Measurements from ENCODE around the gene PLXNB2.

PLXNB2 gene

DNA sequence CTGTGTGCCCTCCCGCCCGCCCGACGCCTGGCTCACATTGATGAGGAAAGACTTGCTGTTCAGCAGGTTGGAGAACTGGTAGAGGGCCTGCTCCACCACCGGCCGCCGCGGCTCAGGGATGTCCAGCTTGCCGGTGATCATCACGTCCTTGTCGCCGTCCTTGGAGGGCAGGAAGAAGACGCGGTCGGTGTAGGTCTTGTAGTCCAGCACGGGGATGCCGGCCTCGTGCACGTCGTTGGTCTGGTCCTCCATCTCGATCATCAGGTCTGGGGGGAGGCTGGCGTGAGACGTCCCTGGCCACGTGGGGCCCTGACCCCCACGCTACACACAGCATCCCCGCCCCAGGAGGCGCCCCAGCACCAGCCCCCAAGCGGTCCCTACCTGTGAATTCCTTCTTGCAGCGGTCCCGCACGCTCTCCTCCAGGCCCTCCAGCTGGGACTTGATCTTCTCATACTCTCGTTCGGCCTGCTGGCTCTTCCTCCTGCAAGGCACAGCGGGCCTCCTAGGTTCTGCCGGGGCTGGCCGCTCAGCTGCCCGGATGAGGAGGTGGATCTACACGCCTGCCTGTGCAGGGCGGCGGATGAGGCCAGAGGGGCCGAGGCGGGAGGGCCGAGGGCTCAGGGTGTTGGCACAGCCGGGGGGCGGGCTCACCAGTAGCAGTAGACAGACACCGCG is 26.6 kb downstream of the PLXNB2 start:
- in situ Hi-C loops (cut with HindIII; ENCODE audit: low sequenced_read_pairs), result no loop called here

DNA sequence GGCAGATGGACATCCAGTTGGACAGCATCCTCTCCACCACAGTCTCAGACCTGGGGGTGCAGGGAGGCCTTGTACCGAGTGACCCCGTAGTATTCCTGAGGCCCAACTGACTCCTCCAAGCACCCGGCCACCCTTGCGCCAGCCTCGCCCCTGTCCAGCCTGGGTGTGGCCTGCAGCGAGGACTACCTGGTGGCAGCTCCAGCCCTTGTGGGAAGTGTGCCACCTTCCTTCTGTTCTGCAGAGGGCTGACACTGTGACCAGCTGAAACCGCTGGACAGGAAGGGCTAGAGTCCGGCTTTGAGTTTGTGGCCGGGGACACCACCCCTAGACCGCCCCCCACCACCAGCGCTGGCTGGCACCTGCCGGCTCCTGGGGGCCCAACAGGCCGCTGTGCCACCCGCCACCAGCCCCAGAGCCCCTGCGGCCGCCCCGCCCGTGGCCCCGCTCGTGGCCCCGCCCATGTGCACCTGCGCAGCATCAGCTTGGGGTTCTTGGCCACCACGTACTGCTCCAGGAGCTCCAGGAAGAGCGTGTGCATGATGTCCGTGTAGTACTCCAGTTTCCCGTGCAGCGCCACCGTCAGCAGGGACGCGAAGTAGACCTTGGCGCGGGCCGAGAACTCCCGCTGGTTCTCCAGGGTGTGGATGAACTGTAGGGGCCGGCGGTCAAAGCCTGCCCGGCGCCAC is 27.3 kb downstream of the PLXNB2 start:
- no peak overlapping the region for H3K4me3 ChIP-seq (ENCODE audit: low read depth, low read length)

More for the DNA sequence above, 26.6 kb downstream of the PLXNB2 start:
- H3K4me3 ChIP-seq (ENCODE audit: low read depth, low read length), result no peak overlapping the region
- TF ChIP-seq, protein P1, sequence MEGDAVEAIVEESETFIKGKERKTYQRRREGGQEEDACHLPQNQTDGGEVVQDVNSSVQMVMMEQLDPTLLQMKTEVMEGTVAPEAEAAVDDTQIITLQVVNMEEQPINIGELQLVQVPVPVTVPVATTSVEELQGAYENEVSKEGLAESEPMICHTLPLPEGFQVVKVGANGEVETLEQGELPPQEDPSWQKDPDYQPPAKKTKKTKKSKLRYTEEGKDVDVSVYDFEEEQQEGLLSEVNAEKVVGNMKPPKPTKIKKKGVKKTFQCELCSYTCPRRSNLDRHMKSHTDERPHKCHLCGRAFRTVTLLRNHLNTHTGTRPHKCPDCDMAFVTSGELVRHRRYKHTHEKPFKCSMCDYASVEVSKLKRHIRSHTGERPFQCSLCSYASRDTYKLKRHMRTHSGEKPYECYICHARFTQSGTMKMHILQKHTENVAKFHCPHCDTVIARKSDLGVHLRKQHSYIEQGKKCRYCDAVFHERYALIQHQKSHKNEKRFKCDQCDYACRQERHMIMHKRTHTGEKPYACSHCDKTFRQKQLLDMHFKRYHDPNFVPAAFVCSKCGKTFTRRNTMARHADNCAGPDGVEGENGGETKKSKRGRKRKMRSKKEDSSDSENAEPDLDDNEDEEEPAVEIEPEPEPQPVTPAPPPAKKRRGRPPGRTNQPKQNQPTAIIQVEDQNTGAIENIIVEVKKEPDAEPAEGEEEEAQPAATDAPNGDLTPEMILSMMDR (IDR thresholded peaks at IDR 0.05; ENCODE audit: low read depth, low read length), result no peak
- DNase-seq (ENCODE audit: low read depth, low spot score), result no peak

DNA sequence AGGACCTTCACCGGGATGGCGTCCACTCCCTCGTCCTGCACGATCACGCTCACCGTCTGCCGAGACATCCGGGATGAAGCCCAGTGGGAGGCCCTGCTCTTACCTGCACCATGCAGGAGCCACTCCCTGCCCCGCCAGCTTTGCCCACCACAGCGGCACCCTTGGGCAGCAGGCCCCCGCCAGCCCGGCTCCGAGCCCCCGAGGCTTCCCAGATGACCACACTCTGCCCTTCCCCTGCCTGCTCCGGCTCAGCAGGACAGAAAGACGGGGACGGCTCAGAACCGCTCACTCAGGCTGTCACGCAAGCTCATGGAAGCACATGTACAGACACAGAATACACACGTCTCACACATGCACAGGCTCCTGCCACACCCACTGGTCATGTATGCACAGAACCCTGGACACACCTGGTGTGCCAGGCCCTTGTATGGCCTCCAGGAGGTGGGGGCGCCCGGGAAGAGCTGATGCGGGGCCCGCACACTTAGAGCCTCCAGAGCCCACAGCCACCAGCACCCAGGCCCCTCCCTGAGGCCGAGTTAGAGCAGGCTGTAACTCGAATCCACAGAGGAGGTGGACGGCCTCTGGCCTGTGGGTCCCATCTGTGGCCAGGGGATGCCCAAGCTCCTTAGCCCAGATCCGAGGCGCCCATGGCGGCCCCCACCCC is 28.4 kb downstream of the PLXNB2 start:
- in situ Hi-C loops (cut with HindIII; ENCODE audit: low sequenced_read_pairs), result no loop called here
- TF ChIP-seq, protein P1 (IDR thresholded peaks at IDR 0.05; ENCODE audit: low read depth, low read length), result no peak
- DNase-seq (ENCODE audit: low read depth, low spot score), result no peak
- H3K4me3 ChIP-seq (ENCODE audit: low read depth, low read length), result no peak overlapping the region

More for the DNA sequence above, 27.3 kb downstream of the PLXNB2 start:
- in situ Hi-C loops (cut with HindIII; ENCODE audit: low sequenced_read_pairs), result no loop called here
- DNase-seq (ENCODE audit: low read depth, low spot score), result no peak
- TF ChIP-seq, protein P1 (IDR thresholded peaks at IDR 0.05; ENCODE audit: low read depth, low read length), result no peak

DNA sequence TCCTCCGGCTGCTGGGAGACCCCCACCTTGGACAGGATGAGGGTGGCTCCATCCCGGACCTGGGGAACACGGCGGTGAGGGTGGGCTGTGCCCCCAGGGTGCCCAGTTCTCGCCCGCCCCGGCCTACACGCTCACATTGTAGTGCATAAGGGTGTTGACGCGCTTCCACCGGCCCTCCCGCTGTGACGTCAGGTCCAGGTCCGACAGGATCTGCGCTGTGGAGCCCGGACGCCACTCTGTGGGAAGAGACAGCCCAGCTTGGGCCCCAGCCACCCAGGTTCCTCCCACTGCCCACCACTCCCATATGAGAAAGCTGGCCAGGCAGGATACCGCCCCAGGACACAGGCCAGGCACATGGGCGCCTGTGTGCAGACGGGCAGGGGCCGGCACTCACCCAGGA is 29.0 kb downstream of the PLXNB2 start:
- no peak overlapping the region for H3K4me3 ChIP-seq (ENCODE audit: low read depth, low read length)
- TF ChIP-seq, protein P1 (IDR thresholded peaks at IDR 0.05; ENCODE audit: low read depth, low read length), result no peak
- no peak for DNase-seq (ENCODE audit: low read depth, low spot score)
- in situ Hi-C loops (cut with HindIII; ENCODE audit: low sequenced_read_pairs), result no loop called here

DNA sequence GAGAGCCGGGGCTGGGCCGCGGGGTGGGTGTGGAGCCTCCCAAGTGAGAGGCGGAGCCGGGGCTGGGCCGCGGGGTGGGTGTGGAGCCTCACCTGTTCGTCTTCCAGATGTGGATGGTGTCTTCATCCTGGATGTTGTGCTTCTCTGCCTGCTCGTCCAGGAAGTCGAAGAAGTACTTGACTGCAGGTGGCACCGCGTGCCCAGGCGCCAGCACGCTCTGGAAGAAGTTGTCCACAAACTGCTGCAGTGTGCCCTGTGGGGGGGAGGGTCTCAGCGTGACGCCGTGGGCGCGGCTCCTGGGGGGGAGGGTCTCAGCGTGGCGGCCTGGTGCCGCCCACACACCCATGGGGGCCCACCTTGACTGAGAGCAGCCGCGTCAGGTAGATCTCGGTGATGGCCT is 29.7 kb downstream of the PLXNB2 start:
- TF ChIP-seq, protein P1 (IDR thresholded peaks at IDR 0.05; ENCODE audit: low read depth, low read length), result no peak
- no peak overlapping the region for H3K4me3 ChIP-seq (ENCODE audit: low read depth, low read length)
- DNase-seq (ENCODE audit: low read depth, low spot score), result no peak
- in situ Hi-C loops (cut with HindIII; ENCODE audit: low sequenced_read_pairs), result no loop called here

DNA sequence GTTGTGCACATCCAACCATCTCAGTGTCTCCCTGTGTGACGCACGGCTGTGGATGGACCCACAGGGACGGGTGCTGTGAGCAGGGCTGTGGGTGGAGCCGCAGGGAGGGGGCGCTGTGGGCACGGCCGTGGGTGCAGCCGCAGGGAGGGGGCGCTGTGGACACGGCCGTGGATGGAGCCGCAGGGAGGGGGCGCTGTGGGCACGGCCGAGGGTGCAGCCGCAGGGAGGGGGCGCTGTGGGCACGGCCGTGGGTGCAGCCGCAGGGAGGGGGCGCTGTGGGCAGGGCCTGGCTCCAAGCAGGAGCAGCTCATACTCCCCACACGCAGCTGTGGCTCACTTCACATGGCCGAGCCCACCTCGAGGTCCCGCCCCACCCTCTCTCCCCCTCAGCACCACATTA is 31.3 kb downstream of the PLXNB2 start:
- no peak overlapping the region for H3K4me3 ChIP-seq (ENCODE audit: low read depth, low read length)
- TF ChIP-seq, protein P1 (IDR thresholded peaks at IDR 0.05; ENCODE audit: low read depth, low read length), result peak; percentile 47
- DNase-seq (ENCODE audit: low read depth, low spot score), result peak; percentile 49
- in situ Hi-C loops (cut with HindIII; ENCODE audit: low sequenced_read_pairs), result no loop called here
